Epidermal melanocyte (primary cell): ENCODE results near the gene ZNF575.
"Not testable (repeated sequence)": the region's sequence is repeated elsewhere in the genome, so short reads cannot be mapped to it uniquely, and the experiment has no call there.

ENCODE experiments used
- DNase-seq: peaks from one replicate; pipeline ENCODE4 v3.0.0; 2011; ENCODE audit warnings: low spot score; ENCODE audit not compliant: insufficient read length

ZNF575 gene

GRCh38 chr19:43510713-43511112 lies 22.3 kb upstream of the ZNF575 start:
- DNase-seq = no peak

- no peak for DNase-seq
Observed at GRCh38 chr19:43511324-43511723, 21.7 kb upstream of the ZNF575 start.

- DNase-seq = not testable (repeated sequence)
Observed at GRCh38 chr19:43512399-43512798, 20.6 kb upstream of the ZNF575 start.

- DNase-seq = no peak
Observed at GRCh38 chr19:43518051-43518450, 14.9 kb upstream of the ZNF575 start.

- DNase-seq = peak; percentile 86
Observed at GRCh38 chr19:43519436-43520088, 13.4 kb upstream of the ZNF575 start.

GRCh38 chr19:43522929-43523328 lies 10.1 kb upstream of the ZNF575 start:
- DNase-seq = no peak

GRCh38 chr19:43523696-43524095 lies 9.3 kb upstream of the ZNF575 start:
- DNase-seq = not testable (repeated sequence)

- no peak for DNase-seq
Observed at GRCh38 chr19:43524922-43525835, 7.8 kb upstream of the ZNF575 start.

GRCh38 chr19:43525836-43526771 lies 6.9 kb upstream of the ZNF575 start:
- no peak for DNase-seq

- peak; percentile 74 for DNase-seq
Observed at GRCh38 chr19:43526884-43527859, 5.8 kb upstream of the ZNF575 start, which contains the start of gene ETHE1. Gene ETHE1, minus strand, starts transcription at chr19:43527201. Its CDS starts 24 bp downstream, at chr19:43527177.

GRCh38 chr19:43527860-43528622 lies 4.9 kb upstream of the ZNF575 start:
- no peak for DNase-seq

GRCh38 chr19:43532571-43532961 lies 422 bp upstream of the ZNF575 start:
- no peak for DNase-seq

- DNase-seq = peak; percentile 98
Observed at GRCh38 chr19:43533546-43534304, 737 bp downstream of the ZNF575 start.

GRCh38 chr19:43534305-43534815 lies 1.4 kb downstream of the ZNF575 start:
- no peak for DNase-seq

- no peak for DNase-seq
Observed at GRCh38 chr19:43534816-43535761, 2.1 kb downstream of the ZNF575 start.

- DNase-seq = no peak
Observed at GRCh38 chr19:43538922-43539321, 5.9 kb downstream of the ZNF575 start.

- no peak for DNase-seq
Observed at GRCh38 chr19:43540381-43540780, 7.4 kb downstream of the ZNF575 start.
